ENCODE measurements around the gene ANKFN1. TPM values are rescaled to one million over a fixed set of nuclear protein-coding genes. Genes with fewer than 3 reads are reported as not detected.

The ANKFN1 gene
- total and polyA plus RNA-seq, 10 of the 15 experiments (the other 5 are each of a cell fraction or from before 2014, with no cell fraction given): 0.19 TPM; not detected in 9

- FAIRE-seq (no peak), DNase-seq (ENCODE audit: low read depth, low spot score) (no peak), ATAC-seq (no peak)
- ChIA-PET CTCF (interaction anchor here (1.0 to 1.7 kb wide), 4 partner anchors 10 to 214 kb away, joined by 3 to 10 read pairs (median 6); no protein-coding TSS in a partner anchor), POLR2A (no interaction called here), SMC1A (ENCODE audit: uncharacterized antibody, unreplicated experiment) (interaction anchor here (1.0 to 1.8 kb wide), 2 partner anchors 11 to 214 kb away, joined by 3 to 8 read pairs; no protein-coding TSS in a partner anchor), RAD21 (ENCODE audit: unreplicated experiment) (no interaction called here)
- H3K36me3 ChIP-seq (ENCODE audit: control insufficient read depth in 2 of 2, insufficient read depth in 2 of 2, low read length in 1 of 2): no peaks in the 10 kb centered on the region
- H3K9me3 ChIP-seq (replicated peaks; ENCODE audit: control insufficient read depth, insufficient read depth, low read length): no peaks in the 10 kb centered on the region
- no peaks in the 10 kb centered on the region for H4K20me1 ChIP-seq (ENCODE audit: control insufficient read depth, insufficient read depth)
- H3K4me1 ChIP-seq (ENCODE audit: control insufficient read depth, insufficient read depth, low read length): no peaks in the 10 kb centered on the region
- no peak overlapping the region for H3K4me2 ChIP-seq (ENCODE audit: control insufficient read depth, insufficient read depth)
- in situ Hi-C loops (cut with MboI) (no loop called here), intact Hi-C loops (cut with micrococcal nuclease; ENCODE audit: unreplicated experiment) (no loop called here)
- no peak overlapping the region for H3K27ac ChIP-seq (ENCODE audit: control insufficient read depth, insufficient read depth)
- H3K9ac ChIP-seq (ENCODE audit: control insufficient read depth, insufficient read depth, low read length): no peak overlapping the region
- H3K79me2 ChIP-seq (ENCODE audit: control insufficient read depth, insufficient read depth, low read length): no peaks in the 10 kb centered on the region
- no TSS peak for BruUV-seq (replicated peaks)
- H2AFZ ChIP-seq (ENCODE audit: control insufficient read depth, low read depth, low read length): no peak overlapping the region
- H3K27me3 ChIP-seq (replicated peaks in 1 of 2; ENCODE audit: control insufficient read depth in 2 of 2, insufficient read depth in 2 of 2, low read length in 1 of 2): 0 out of 4 replicates have a peak, but pooled peaks cover 0 to under 1% of the 10 kb centered on the region in 2 experiments
- TF ChIP-seq BCL3 (IDR thresholded peaks at IDR 0.05; ENCODE audit: borderline replicate concordance, insufficient read depth, low read depth, low read length, poor library complexity, severe bottlenecking): no peak
- no peak for TF ChIP-seq NFYA (IDR thresholded peaks at IDR 0.05; ENCODE audit: borderline replicate concordance, low read depth, low read length)
- TF ChIP-seq ZNF24 (IDR thresholded peaks at IDR 0.05): no peak
- TF ChIP-seq EED (IDR thresholded peaks at IDR 0.05; ENCODE audit: low read depth): no peak
- TF ChIP-seq ZNF217 (IDR thresholded peaks at IDR 0.05): no peak
- no peak for TF ChIP-seq ZBTB33 (IDR thresholded peaks at IDR 0.05)
- no peak for TF ChIP-seq RBBP5 (conservative IDR thresholded peaks at IDR 0.05)
- no peak for TF ChIP-seq E2F8 (IDR thresholded peaks at IDR 0.05; ENCODE audit: low read depth, partially characterized antibody)
- WGBS (ENCODE audit: insufficient coverage, insufficient replicate concordance, low lambda C conversion rate, missing lambda C conversion rate): 1% methylated on average over 5 of the region's 5 CpGs
- no peak overlapping the region for H3K4me3 ChIP-seq
Observed at GRCh38 chr17:56502120-56502654, 348.9 kb downstream of the ANKFN1 start.
